Stimulated activated naive CD8-positive, alpha-beta T cell treated with anti-CD3 and anti-CD28 coated beads, Interleukin-15, Interleukin-2, amounts not matched to agents 100 ng/mL and 50 ng/mL, for 24 hours (primary cell): ENCODE results near the gene HSPD1.

Experiments
- H3K27ac Mint-ChIP-seq: one replicate; pipeline ENCODE4 v1.8.0; 2021; ENCODE audit warnings: mild to moderate bottlenecking, mixed read lengths
- H3K27me3 Mint-ChIP-seq: one replicate; pipeline ENCODE4 v1.8.0; 2021; ENCODE audit warnings: mixed read lengths
- H3K36me3 Mint-ChIP-seq: one replicate; pipeline ENCODE4 v1.8.0; 2021; ENCODE audit warnings: low read depth, mixed read lengths
- H3K4me1 Mint-ChIP-seq: one replicate; pipeline ENCODE4 v1.8.0; 2021; ENCODE audit warnings: low read depth, mixed read lengths
- H3K4me3 Mint-ChIP-seq: one replicate; pipeline ENCODE4 v1.8.0; 2021; ENCODE audit warnings: mild to moderate bottlenecking, mixed read lengths
- H3K9me3 Mint-ChIP-seq: one replicate; pipeline ENCODE4 v1.8.0; 2021; ENCODE audit warnings: mixed read lengths

HSPD1 gene

GRCh38 chr2:197499594-197500502 lies at the start of gene HSPD1, which contains the start of gene HSPE1:
Gene HSPD1, minus strand, starts transcription at chr2:197499840. Its CDS starts 992 bp downstream, at chr2:197498848.
Gene HSPE1, plus strand, starts transcription at chr2:197500379. Its CDS starts 58 bp downstream, at chr2:197500437.
- H3K27me3 Mint-ChIP-seq, result no peaks in the 10 kb centered on the region
- H3K9me3 Mint-ChIP-seq, result no peaks in the 10 kb centered on the region
- peaks cover 90% of the 10 kb centered on the region for H3K36me3 Mint-ChIP-seq
- H3K27ac Mint-ChIP-seq, result peak within 1 kb of the TSS; percentile 99
- peaks cover 65% of the 10 kb centered on the region for H3K4me1 Mint-ChIP-seq
- peak within 1 kb of the TSS; percentile 97 for H3K4me3 Mint-ChIP-seq

DNA sequence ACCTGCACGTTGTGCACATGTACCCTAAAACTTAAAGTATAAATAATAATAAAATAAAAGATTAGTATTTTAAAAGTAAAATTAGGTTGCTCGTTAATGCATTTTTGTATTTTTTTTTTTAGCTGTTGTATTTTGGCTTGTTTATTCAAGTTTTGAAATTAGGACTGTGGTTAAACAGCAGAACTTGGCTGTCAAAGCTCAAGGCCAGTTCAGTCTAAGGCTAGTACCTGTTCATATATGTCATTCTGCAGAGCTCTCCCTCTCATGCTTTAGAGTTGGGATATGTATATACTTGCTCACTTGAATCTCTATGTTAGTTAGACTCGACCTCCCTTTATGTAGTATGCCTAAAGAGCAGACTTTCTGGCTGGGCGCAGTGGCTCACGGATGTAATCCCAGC lies 48.9 kb upstream of the HSPD1 start:
- Mint-ChIP-seq H3K36me3 (peaks cover 56% of the 10 kb centered on the region), H3K4me3 (no peak overlapping the region), H3K27ac (no peak overlapping the region), H3K27me3 (no peaks in the 10 kb centered on the region), H3K4me1 (no peaks in the 10 kb centered on the region), H3K9me3 (no peaks in the 10 kb centered on the region)

DNA sequence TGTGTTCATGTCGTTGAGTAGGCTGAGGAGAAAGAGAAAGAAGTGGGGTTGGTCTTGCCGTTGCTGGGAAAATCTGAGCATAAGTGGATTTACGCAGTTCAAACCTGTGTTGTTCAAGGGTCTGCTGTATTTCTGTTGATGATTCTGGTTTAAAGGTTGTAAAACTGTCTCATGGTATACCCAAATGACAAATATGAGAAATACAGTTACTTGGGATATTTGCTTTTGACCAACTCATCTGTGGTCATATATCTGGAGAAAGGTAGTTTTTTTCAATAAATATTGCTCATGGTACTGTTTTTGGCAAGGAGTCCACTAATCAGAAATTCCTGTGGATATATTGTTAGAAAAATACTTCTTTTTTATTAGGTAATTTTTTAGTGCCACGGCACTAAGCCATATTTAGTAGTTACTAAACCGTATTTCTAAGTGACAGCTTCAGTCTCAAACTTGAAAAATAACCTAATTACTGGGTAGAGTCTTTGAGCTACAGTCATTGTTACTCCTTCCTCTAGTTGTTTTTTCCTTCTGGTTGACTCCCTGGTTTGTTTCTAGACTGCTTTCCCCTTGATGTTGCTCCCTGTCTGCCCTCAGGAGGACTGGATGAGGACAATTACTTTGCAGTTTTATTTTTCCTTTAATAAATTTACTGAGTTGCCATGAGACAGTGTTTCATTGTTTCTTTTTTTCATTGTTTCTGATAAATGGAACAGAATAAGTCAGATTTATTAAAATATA lies 47.7 kb upstream of the HSPD1 start:
- Mint-ChIP-seq H3K36me3 (peaks cover 58% of the 10 kb centered on the region), H3K4me3 (no peak overlapping the region), H3K27ac (no peak overlapping the region), H3K27me3 (no peaks in the 10 kb centered on the region), H3K4me1 (no peaks in the 10 kb centered on the region), H3K9me3 (no peaks in the 10 kb centered on the region)

DNA sequence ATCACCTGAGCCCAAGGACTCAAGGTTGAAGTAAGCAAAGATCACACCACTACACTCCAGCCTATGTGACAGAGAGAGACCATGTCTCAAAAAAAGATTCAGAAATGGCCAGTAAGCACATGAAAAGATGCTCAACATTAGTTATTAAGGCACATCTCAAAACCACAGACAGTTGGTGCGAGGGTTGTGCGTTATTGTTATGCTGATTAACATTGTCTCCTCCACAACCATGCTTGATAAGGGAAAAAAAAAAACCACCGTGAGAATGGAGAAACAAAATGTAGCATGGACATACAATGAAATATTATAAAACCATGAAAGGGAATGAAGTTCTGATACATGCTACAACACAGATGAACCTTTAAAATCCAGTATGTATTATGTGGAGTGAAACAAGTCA lies 43.6 kb upstream of the HSPD1 start:
- no peaks in the 10 kb centered on the region for H3K9me3 Mint-ChIP-seq
- H3K36me3 Mint-ChIP-seq, result peaks cover 64% of the 10 kb centered on the region
- no peak overlapping the region for H3K27ac Mint-ChIP-seq
- no peak overlapping the region for H3K4me3 Mint-ChIP-seq
- H3K27me3 Mint-ChIP-seq, result no peaks in the 10 kb centered on the region
- peaks cover 15% of the 10 kb centered on the region for H3K4me1 Mint-ChIP-seq

GRCh38 chr2:197539734-197540133 lies 40.1 kb upstream of the HSPD1 start:
- Mint-ChIP-seq H3K4me1 (peaks cover 21% of the 10 kb centered on the region), H3K27me3 (no peaks in the 10 kb centered on the region), H3K9me3 (no peaks in the 10 kb centered on the region), H3K4me3 (no peak overlapping the region), H3K27ac (no peak overlapping the region), H3K36me3 (peaks cover 70% of the 10 kb centered on the region)

- H3K27ac Mint-ChIP-seq, result no peak overlapping the region
- H3K36me3 Mint-ChIP-seq, result peaks cover 73% of the 10 kb centered on the region
- H3K4me3 Mint-ChIP-seq, result no peak overlapping the region
- H3K4me1 Mint-ChIP-seq, result peaks cover 34% of the 10 kb centered on the region
- H3K27me3 Mint-ChIP-seq, result no peaks in the 10 kb centered on the region
- H3K9me3 Mint-ChIP-seq, result no peaks in the 10 kb centered on the region
These were observed 38.8 kb upstream of the HSPD1 start for GRCh38 chr2:197538412-197538811.

DNA sequence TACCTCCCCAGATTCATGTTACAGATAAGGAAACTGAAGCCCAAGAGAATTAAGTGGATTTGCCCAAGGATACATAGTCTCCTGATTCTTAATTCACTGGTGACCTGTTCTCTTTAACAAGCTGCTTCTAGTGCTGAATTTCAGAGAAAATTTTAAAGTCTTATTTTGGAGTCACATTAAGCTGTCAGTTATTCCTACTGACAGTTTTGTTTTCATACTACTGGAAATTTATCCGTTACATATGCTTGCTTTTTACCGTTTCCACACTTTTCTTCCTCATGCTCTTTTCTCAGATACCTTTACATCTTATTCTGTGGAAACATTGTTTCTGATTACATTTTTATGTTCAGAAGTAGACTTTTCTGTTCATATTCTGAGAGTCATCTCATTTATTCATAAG lies 17.5 kb upstream of the HSPD1 start:
- peaks cover 18% of the 10 kb centered on the region for H3K36me3 Mint-ChIP-seq
- peaks cover 53% of the 10 kb centered on the region for H3K4me1 Mint-ChIP-seq
- H3K27me3 Mint-ChIP-seq, result no peaks in the 10 kb centered on the region
- H3K27ac Mint-ChIP-seq, result peak overlapping the region; percentile 91
- H3K4me3 Mint-ChIP-seq, result peak overlapping the region; percentile 99
- no peaks in the 10 kb centered on the region for H3K9me3 Mint-ChIP-seq

DNA sequence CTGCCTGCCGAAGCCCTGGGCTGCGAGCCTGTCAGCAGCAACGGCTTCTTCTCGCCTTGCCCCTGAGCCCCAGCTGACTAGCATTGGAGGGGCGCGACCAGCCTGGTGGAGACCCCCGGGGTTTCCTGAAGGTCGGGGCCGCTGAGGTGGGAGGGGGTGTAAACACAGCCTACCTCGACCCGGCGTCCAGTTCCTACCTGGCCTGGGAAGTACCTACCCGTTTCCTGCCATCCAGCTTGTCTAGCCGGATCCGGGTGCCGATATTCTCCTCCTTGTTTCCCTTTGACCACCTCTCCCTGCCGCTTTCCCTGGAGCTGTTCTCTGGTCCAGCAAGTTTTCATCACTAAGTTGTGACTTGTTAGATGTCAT lies 16.7 kb upstream of the HSPD1 start:
- H3K4me1 Mint-ChIP-seq, result peaks cover 50% of the 10 kb centered on the region
- no peaks in the 10 kb centered on the region for H3K9me3 Mint-ChIP-seq
- H3K4me3 Mint-ChIP-seq, result peak overlapping the region; percentile 99
- peaks cover 19% of the 10 kb centered on the region for H3K36me3 Mint-ChIP-seq
- H3K27me3 Mint-ChIP-seq, result no peaks in the 10 kb centered on the region
- H3K27ac Mint-ChIP-seq, result peak overlapping the region; percentile 91

GRCh38 chr2:197515739-197516392 lies 16.2 kb upstream of the HSPD1 start, which contains the start of gene MOB4:
Gene MOB4, plus strand, starts transcription at chr2:197516066. Its CDS starts 21 bp downstream, at chr2:197516087.
- Mint-ChIP-seq H3K9me3 (no peaks in the 10 kb centered on the region), H3K27ac (peak within 1 kb of the TSS; percentile 95), H3K36me3 (peaks cover 17% of the 10 kb centered on the region), H3K4me1 (peaks cover 47% of the 10 kb centered on the region), H3K4me3 (peak within 1 kb of the TSS; percentile 99), H3K27me3 (no peaks in the 10 kb centered on the region)

DNA sequence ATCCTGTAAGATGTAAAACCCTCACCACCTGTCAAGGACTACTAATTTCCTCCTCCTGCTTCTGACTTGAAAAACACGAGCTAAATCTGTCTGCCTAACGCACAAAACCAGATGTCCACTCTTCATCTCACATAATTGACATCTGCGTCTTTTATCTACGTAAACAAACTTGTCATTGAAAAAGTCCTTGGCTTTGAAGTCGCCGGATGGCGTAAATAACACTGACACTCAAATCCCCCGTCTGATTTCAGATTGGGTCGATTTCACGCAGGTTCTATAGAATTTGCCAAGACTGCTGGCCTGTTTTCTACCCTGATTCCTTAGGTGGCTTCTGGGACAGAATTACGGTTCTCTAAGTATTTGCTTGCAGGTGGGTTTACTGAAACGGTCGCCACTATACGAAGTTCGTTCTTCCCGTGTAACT lies 15.7 kb upstream of the HSPD1 start:
- Mint-ChIP-seq H3K36me3 (peaks cover 13% of the 10 kb centered on the region), H3K27ac (peak overlapping the region; percentile 95), H3K9me3 (no peaks in the 10 kb centered on the region), H3K4me3 (peak overlapping the region; percentile 99), H3K4me1 (peaks cover 44% of the 10 kb centered on the region), H3K27me3 (no peaks in the 10 kb centered on the region)

- no peaks in the 10 kb centered on the region for H3K27me3 Mint-ChIP-seq
- H3K4me3 Mint-ChIP-seq, result peak overlapping the region; percentile 99
- H3K9me3 Mint-ChIP-seq, result no peaks in the 10 kb centered on the region
- H3K4me1 Mint-ChIP-seq, result peaks cover 40% of the 10 kb centered on the region
- peaks cover 12% of the 10 kb centered on the region for H3K36me3 Mint-ChIP-seq
- peak overlapping the region; percentile 95 for H3K27ac Mint-ChIP-seq
These were observed 15.1 kb upstream of the HSPD1 start for GRCh38 chr2:197514754-197515153.

- Mint-ChIP-seq H3K9me3 (no peaks in the 10 kb centered on the region), H3K36me3 (peaks cover 12% of the 10 kb centered on the region), H3K27ac (no peak overlapping the region), H3K27me3 (no peaks in the 10 kb centered on the region), H3K4me3 (no peak overlapping the region), H3K4me1 (peaks cover 32% of the 10 kb centered on the region)
These were observed 14.3 kb upstream of the HSPD1 start for GRCh38 chr2:197513915-197514314.

DNA sequence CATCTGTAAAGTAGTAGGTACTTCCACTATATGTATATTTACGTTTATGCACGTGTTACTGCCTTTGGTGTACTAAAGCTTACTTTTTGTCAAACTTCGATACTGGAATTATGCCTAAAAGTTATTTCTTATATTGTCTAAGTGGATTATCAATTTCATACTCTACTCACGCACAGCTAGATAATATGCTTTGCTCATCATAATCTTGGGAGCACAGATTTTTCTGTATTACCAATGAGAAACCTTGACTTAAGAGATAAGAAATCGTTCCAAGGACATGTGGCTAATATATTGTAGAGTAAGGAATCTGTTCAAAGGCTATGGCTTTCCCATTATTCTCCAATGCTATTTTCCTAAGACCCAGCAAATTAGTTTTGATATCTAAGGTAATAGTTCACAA lies 7.0 kb upstream of the HSPD1 start:
- no peak overlapping the region for H3K4me3 Mint-ChIP-seq
- no peaks in the 10 kb centered on the region for H3K27me3 Mint-ChIP-seq
- H3K36me3 Mint-ChIP-seq, result peaks cover 44% of the 10 kb centered on the region
- no peak overlapping the region for H3K27ac Mint-ChIP-seq
- H3K4me1 Mint-ChIP-seq, result peaks cover 28% of the 10 kb centered on the region
- no peaks in the 10 kb centered on the region for H3K9me3 Mint-ChIP-seq

DNA sequence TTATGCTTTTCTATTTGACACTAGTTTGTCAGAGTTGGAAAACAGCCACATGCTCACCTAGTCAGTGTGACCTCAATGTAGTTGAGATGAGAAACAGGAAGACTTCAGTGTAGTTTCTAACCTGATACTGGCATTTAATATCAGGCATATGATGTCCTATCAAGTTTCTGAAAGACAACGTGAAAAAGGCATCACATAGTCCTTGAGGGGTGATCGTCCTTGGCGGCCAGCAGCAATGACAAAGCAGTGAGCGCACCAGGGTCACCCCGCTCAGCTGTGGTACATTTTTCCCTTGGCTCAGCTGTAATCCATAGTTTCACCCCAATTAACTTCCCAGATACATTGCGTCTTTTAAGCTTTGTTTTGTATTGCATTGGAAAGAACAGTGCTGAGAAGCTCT lies 4.9 kb upstream of the HSPD1 start:
- H3K9me3 Mint-ChIP-seq, result no peaks in the 10 kb centered on the region
- H3K27ac Mint-ChIP-seq, result peak overlapping the region; percentile 65
- peaks cover 55% of the 10 kb centered on the region for H3K36me3 Mint-ChIP-seq

DNA sequence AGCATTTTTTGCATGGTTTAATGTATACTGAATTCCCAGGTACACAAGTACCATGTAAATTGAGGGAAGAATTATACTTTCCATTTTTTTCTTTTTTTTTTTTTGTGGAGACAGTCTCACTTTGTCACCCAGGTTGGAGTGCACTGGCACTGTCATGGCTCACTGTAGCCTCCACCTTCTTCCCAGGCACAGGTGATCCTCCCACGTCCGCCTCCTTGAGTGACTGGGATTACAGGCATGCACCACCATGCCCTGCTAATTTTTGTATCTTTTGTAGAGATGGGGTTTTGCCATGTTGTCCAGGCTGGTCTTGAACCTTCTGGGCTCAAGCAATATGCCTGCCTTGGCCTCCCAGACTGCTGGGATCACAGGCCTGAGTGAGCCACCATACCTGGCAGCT lies 4.4 kb upstream of the HSPD1 start:
- Mint-ChIP-seq H3K4me1 (peaks cover 33% of the 10 kb centered on the region), H3K9me3 (no peaks in the 10 kb centered on the region), H3K27me3 (no peaks in the 10 kb centered on the region), H3K36me3 (peaks cover 58% of the 10 kb centered on the region), H3K27ac (peak overlapping the region; percentile 65), H3K4me3 (peak overlapping the region; percentile 56)

More for the DNA sequence above, 4.9 kb upstream of the HSPD1 start:
- H3K27me3 Mint-ChIP-seq, result no peaks in the 10 kb centered on the region
- H3K4me3 Mint-ChIP-seq, result peak overlapping the region; percentile 56
- peaks cover 33% of the 10 kb centered on the region for H3K4me1 Mint-ChIP-seq
